GM19240 (cell line): ENCODE data around the gene TMEM156.
"Not testable (repeated sequence)": the region's sequence is repeated elsewhere in the genome, so short reads cannot be mapped to it uniquely, and the experiment has no call there.

ENCODE experiments used
- DNase-seq: peaks from one replicate; pipeline ENCODE4 v3.0.0; 2011; ENCODE audit warnings: low spot score; ENCODE audit not compliant: insufficient read length

TMEM156 gene

GRCh38 chr4:39043861-39044363 lies 11.7 kb upstream of the TMEM156 start:
- DNase-seq: no peak

DNA sequence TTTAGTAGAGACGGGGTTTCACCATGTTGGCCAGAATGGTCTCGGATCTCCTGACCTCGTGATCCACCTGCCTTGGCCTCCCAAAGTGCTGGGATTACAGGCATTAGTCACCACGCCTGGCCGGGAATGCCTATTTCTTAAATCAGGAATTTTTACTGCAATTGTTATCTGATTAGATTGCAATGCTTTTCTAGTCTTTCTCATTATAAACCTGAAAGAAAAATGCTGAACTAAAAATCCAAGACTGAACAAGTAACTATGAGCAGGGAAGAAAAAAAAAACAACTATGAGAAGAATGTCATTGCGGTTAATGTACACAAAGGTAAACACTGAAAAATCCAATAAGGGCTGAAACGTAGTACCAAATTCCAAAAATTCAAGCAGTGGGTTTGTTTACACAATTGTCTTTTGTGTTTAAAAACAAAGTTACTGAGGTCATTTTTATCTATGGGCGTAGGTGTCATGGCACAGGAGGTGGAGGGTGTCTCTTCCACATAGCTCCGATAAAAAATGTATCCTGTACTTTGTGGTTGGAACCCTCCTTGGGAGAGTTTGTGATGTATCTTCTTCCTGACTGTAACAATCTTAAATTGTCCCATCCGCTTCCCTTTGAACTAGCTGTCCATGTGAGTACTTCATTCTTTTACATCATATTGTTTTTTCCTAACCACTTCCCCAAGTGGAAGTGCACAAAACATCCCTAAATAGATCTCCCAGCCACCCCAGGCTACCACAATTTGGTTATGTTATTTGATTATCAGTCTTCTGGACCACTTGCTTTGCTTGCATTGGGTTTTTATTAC lies 11.1 kb upstream of the TMEM156 start:
- no peak for DNase-seq

GRCh38 chr4:39042366-39042765 lies 10.2 kb upstream of the TMEM156 start:
- no peak for DNase-seq

- DNase-seq: no peak
Observed at GRCh38 chr4:39039108-39039507, 6.9 kb upstream of the TMEM156 start.

GRCh38 chr4:39037941-39038340 lies 5.7 kb upstream of the TMEM156 start:
- no peak for DNase-seq

GRCh38 chr4:39037491-39037825 lies 5.2 kb upstream of the TMEM156 start:
- no peak for DNase-seq

DNA sequence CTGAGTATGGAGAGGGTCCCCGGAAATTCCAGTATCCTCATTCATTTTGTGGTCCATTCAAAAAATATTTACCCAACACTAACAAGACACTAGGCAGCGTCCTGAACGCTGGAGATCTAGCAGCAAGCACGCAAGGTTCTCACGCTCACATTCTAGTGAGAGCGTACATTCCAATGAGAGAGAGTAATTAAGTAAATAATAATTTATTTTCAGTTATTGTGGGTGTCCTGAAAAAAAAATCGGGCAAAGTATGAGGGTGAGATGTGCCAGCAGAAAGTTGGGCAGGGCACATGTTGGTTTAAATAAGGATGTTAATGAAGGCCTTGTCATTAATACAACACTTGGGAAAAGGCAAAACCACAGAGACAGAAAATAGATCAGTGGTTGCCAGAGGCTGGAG lies 4.0 kb upstream of the TMEM156 start:
- DNase-seq: no peak

GRCh38 chr4:39031590-39032020 lies 604 bp downstream of the TMEM156 start:
- not testable (repeated sequence) for DNase-seq

GRCh38 chr4:39030725-39031124 lies 1.5 kb downstream of the TMEM156 start:
- DNase-seq: no peak

- no peak for DNase-seq
Observed at GRCh38 chr4:39029752-39030694, 2.2 kb downstream of the TMEM156 start.

- DNase-seq: no peak
Observed at GRCh38 chr4:39026096-39026495, 6.1 kb downstream of the TMEM156 start.

DNA sequence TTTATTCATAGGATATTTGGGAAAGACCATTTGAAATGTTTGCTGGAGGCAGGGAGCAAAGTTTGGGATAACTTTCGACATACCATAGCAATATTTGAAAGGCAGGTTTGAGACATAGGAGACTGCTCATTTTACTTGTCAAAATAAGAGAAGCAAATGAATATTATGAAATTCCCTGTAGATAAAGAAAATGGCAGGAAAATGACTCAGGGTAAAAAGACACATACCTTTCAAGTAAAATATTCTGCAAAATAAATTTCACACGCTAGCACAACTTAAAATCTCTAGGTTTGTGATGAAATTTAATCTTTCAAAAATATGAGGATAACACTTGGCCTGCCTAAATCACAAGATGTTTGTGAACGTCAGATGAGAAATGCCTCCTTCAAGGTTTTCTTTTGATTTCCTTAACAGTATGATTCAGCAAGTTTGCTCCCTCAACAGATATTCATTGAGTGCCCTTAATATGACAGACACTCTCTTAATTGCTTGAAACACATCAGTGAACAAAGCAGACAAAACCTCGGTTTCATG lies 6.6 kb downstream of the TMEM156 start:
- no peak for DNase-seq

DNA sequence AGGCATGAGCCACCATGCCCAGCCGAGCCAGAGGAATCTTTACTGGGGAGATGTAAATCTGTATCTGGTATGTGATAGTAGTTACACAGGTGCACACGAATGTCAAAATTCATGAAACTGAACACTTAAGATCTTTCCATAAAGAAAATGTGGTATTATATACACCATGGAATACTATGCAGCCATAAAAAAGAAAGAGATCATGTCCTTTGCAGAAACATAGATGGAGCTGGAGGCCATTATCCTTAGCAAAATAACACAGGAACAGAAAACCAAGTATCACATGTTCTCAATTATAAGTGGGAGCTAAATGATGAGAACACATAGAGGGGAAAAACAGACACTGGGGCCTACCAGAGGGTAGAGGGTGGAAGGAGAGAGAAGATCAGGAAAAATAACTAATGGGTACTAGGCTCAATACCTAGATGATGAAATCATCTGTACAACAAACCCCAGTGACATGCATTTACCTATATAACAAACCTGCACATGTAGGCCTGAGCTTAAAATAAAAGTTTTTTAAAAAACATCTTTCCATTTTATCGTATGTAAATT lies 7.8 kb downstream of the TMEM156 start:
- DNase-seq: no peak

DNA sequence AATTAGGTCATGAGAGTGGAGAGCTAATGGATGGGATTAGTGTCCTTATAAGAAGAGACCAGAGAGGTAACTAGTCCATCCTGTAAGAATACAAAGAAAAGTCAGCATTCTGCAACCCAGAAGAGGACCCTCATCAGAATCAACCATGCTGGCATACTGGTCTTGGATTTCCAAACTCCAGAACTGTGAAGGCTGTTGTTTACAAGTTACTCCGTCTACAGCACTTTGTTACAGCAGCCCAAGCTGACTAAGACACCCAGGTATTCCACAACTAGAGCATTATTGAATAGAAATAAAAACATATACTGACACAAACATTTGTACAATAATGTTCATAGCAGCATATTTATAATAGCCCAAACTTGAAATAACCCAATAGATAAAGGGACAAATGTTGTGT lies 9.2 kb downstream of the TMEM156 start:
- no peak for DNase-seq

GRCh38 chr4:39022241-39022640 lies 10.0 kb downstream of the TMEM156 start:
- DNase-seq: no peak

DNA sequence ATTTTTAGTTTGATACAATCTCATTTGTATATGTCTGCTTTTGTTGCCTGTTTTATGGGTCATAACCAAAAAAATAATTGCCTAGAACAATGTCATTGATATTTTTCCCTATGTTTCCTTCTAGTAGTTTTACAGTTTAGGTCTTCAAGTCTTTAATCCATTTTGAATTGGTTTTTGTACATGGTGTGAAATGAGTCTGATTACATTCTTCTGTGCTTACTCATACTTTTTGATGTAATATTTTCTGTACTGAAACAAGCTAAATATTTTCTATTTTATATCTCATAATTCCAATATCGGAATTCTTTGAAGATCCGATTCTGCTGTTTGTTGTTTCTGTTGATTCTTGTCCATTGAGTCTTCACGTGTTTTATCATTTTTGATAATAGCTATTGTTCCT lies 10.6 kb downstream of the TMEM156 start:
- DNase-seq: no peak

DNA sequence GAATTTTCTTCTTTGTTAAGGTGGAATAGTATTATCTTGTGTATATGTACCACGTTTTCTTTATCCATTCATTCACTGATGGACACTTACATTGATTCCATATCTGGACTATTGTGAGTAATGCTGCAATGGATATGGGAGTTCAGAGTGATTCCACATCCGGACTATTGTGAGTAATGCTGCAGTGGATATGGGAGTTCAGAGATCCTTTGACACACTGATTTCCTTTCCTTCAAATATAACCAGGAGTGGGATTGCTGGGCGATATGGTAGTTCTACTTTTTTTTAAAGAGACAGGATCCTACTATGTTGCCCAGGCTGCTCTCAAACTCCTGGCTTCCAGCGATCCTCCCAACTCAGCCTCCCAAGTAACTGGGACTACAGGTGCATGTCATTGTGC lies 12.1 kb downstream of the TMEM156 start:
- no peak for DNase-seq

DNA sequence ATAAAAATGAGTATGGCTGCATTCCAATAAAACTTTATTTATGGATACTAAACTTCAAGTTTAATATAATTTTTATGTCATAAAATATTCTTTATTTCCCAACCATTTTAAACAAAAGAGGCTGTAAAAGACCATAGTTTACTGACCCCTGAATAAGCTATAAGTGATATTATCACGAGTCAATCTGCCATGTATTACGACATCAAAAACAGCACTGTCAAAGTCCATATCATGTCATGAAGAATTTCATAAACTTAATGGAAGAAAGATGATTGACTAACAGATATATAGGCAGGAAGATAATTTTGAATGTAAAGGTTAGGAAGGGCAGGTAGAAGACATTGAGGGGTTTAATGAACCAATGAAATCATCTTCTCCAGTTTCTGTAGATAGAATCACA lies 18.2 kb downstream of the TMEM156 start:
- DNase-seq: no peak

- no peak for DNase-seq
Observed at GRCh38 chr4:39004758-39005157, 27.5 kb downstream of the TMEM156 start.

GRCh38 chr4:39002058-39002457 lies 30.2 kb downstream of the TMEM156 start:
- not testable (repeated sequence) for DNase-seq

DNA sequence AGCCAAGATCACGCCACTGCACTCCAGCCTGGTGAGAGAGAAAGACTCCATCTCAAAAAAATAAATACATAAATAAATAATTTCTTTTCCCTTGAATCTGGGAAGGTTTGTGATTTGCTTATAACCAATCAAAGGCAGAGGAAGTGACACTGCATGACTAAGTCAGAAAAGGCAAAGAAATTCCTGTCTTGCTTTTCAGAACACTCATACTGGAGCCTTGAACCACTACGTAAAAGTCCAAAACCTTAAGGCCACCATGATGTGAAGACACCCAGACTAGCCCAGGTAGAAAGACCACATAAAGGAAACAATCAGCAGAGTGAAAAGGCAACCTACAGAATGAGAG lies 36.6 kb downstream of the TMEM156 start:
- no peak for DNase-seq

DNA sequence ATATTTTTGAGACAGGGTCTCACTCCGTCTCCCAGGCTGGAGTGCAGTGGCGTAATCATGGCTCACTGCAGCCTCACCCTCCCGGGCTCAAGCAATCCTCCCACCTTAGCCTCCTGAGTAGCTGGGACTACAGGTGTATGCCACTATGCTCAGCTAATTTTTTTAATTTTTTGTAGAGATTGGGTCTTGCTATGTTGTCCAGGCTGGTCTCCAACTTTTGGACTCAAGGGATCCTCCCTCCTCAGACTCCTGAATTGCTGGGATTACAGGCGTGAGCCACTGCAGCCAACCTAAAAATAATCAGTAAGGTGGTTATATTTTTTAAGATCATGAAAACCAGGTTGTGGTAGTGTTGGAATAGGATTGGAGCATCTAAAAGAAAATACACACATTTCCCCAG lies 38.1 kb downstream of the TMEM156 start:
- DNase-seq: no peak
